GM21737 (cell line): ENCODE results near the gene CCDC63.
"Not testable (repeated sequence)": the region's sequence is repeated elsewhere in the genome, so short reads cannot be mapped to it uniquely, and the experiment has no call there.

Experiments used
- ATAC-seq: cut with Tn5 transposase; IDR thresholded peaks from one replicate; pipeline ENCODE4 v1.9.1; 2021; ENCODE audit warnings: mild to moderate bottlenecking, moderate library complexity; ENCODE audit not compliant: unreplicated experiment

The CCDC63 gene

GRCh38 chr12:110943373-110943772 is 96.6 kb downstream of the CCDC63 start:
- ATAC-seq: no peak

DNA sequence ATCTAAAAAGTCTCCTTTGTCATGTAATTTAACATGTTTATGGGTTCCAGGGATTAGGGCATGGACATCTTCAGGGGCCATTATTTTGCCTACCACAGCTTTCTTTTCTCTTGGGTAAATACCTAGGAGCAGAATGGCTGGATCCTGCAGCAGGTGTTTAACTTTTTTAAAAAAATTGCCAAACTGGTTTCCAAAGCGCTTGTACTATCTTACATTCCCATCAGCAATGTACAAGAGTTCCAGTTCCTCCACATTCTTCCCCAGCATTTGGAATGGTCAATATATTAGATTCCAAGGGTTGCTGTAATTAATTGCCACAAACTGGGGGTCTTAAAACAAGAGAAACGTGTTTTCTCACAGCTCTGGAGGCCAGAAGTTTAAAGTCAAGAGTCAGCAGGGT is 101.3 kb downstream of the CCDC63 start:
- ATAC-seq: no peak

DNA sequence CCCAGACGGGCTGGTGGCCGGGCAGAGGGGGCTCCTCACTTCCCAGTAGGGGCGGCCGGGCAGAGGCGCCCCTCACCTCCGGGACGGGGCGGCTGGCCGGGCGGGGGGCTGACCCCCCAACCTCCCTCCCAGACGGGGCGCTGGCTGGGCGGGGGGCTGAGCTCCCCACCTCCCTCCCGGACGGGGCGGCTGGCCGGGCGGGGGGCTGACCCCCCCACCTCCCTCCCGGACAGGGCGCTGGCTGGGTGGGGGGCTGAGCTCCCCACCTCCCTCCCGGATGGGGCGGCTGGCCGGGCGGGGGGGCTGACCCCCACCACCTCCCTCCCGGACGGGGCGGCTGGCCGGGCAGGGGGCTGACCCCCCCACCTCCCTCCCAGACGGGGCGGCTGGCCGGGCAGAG is 103.7 kb downstream of the CCDC63 start:
- not testable (repeated sequence) for ATAC-seq

- ATAC-seq: not testable (repeated sequence)
These were observed 104.1 kb downstream of the CCDC63 start for GRCh38 chr12:110950867-110951266.
